ENCODE results near the gene CFP.

GRCh38 chrX:47614618-47615017 lies 15.1 kb downstream of the CFP start:
- TF ChIP-seq CTCF (IDR thresholded peaks at IDR 0.05) (no peak), EZH2 (IDR thresholded peaks at IDR 0.05; ENCODE audit: borderline replicate concordance, insufficient read depth, low read depth, low read length, poor library complexity, severe bottlenecking) (no peak)

Data from B cell (primary cell).